ENCODE measurements around the gene TNS1. TPM values are rescaled to one million over a fixed set of nuclear protein-coding genes. Genes with fewer than 3 reads are reported as not detected.

Gene TNS1
- total and polyA plus RNA-seq, 9 of the 15 experiments (the other 6 are each of a cell fraction or from before 2014, with no cell fraction given): 0.13 to 2.7 (median 0.77) TPM

DNA sequence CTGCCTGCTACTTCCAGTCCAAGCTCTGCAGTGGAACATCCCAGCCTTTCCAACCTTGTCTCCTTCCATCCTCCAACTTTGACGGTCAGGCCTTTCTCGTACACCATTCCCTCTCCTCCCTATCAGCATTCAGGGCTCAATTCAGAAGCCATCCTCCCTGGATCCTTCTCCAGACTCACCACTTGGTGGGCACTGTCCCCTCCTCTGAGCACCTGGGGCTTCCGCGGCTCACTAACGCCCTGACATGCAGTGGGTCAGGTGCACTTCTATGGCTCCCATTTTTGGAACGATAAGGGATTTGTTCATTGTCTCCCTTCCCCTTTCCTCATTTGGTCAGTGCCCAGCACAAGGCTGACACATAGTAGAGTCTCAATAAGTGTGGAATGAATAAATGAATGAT is 56.7 kb downstream of the TNS1 start:
- Histone ChIP-seq H3K27me3 (ENCODE audit: control insufficient read depth in 2 of 2, insufficient read depth in 2 of 2, low read length in 2 of 2) (peaks cover 0 to 30% of the 10 kb centered on the region in 2 experiments; a peak in 3 of 5 replicates), H3K9ac (ENCODE audit: insufficient read depth in 1 of 2, low read depth in 2 of 2, low read length in 2 of 2) (no peak overlapping the region), H3K27ac (ENCODE audit: extremely low read depth, low read depth, low read length) (no peak overlapping the region), H2AFZ (ENCODE audit: low read depth, low read length) (no peak overlapping the region), H3K9me3 (replicated peaks; ENCODE audit: control insufficient read depth, insufficient read depth, low read depth, low read length) (no peaks in the 10 kb centered on the region), H3K4me3 (no peak overlapping the region), H3K9me1 (ENCODE audit: control insufficient read depth, insufficient read depth, low read length) (no peaks in the 10 kb centered on the region), H3K79me2 (ENCODE audit: control insufficient read depth, insufficient read depth, low read length) (no peaks in the 10 kb centered on the region), H3K4me1 (replicated peaks in 1 of 2; ENCODE audit: control insufficient read depth in 2 of 2, insufficient read depth in 2 of 2, low read length in 2 of 2) (peaks cover 2 to 7% of the 10 kb centered on the region in 2 experiments; a peak in 3 of 5 replicates), H3K36me3 (ENCODE audit: control insufficient read depth, insufficient read depth, low read length) (no peaks in the 10 kb centered on the region), H3K4me2 (ENCODE audit: insufficient read depth, low read length) (no peak overlapping the region), H4K20me1 (replicated peaks; ENCODE audit: control insufficient read depth, insufficient read depth, low read length) (no peaks in the 10 kb centered on the region)
- POLR2A ChIA-PET: no interaction called here
- DNase-seq (ENCODE audit: extremely low read depth in 1 of 4, low spot score in 3 of 4) (no peak), ATAC-seq (no peak), FAIRE-seq (no peak)
- WGBS (ENCODE audit: insufficient coverage, low coverage, missing lambda C conversion rate): 5% methylated on average over 4 of the region's 6 CpGs
- CTCF ChIA-PET (ENCODE audit: low intra/inter-chr PET ratio): no interaction called here
- intact Hi-C loops (cut with micrococcal nuclease): no loop called here
- BruUV-seq (replicated peaks): no TSS peak
- no peak for TF ChIP-seq ZNF24 (IDR thresholded peaks at IDR 0.05)
- TF ChIP-seq C11orf30 (IDR thresholded peaks at IDR 0.05; ENCODE audit: low read depth): no peak
- TF ChIP-seq ESRRA (IDR thresholded peaks at IDR 0.05; ENCODE audit: borderline replicate concordance, low read depth): no peak
- TF ChIP-seq ZNF586 (CRISPR knock-in tag; conservative IDR thresholded peaks at IDR 0.05): no peak
- no peak for TF ChIP-seq ZNF830 (CRISPR knock-in tag; IDR thresholded peaks at IDR 0.05)
- TF ChIP-seq, protein P1, sequence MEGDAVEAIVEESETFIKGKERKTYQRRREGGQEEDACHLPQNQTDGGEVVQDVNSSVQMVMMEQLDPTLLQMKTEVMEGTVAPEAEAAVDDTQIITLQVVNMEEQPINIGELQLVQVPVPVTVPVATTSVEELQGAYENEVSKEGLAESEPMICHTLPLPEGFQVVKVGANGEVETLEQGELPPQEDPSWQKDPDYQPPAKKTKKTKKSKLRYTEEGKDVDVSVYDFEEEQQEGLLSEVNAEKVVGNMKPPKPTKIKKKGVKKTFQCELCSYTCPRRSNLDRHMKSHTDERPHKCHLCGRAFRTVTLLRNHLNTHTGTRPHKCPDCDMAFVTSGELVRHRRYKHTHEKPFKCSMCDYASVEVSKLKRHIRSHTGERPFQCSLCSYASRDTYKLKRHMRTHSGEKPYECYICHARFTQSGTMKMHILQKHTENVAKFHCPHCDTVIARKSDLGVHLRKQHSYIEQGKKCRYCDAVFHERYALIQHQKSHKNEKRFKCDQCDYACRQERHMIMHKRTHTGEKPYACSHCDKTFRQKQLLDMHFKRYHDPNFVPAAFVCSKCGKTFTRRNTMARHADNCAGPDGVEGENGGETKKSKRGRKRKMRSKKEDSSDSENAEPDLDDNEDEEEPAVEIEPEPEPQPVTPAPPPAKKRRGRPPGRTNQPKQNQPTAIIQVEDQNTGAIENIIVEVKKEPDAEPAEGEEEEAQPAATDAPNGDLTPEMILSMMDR (IDR thresholded peaks at IDR 0.05 in 2 of 3, conservative IDR thresholded peaks at IDR 0.05 in 1 of 3; ENCODE audit: insufficient read depth in 2 of 3, low read depth in 1 of 3, low read length in 3 of 3): no peak
- TF ChIP-seq HDAC6 (IDR thresholded peaks at IDR 0.05; ENCODE audit: low read depth, low read length): no peak
- TF ChIP-seq ZNF79 (CRISPR knock-in tag; IDR thresholded peaks at IDR 0.05; ENCODE audit: low read depth): no peak
- TF ChIP-seq, protein P2, sequence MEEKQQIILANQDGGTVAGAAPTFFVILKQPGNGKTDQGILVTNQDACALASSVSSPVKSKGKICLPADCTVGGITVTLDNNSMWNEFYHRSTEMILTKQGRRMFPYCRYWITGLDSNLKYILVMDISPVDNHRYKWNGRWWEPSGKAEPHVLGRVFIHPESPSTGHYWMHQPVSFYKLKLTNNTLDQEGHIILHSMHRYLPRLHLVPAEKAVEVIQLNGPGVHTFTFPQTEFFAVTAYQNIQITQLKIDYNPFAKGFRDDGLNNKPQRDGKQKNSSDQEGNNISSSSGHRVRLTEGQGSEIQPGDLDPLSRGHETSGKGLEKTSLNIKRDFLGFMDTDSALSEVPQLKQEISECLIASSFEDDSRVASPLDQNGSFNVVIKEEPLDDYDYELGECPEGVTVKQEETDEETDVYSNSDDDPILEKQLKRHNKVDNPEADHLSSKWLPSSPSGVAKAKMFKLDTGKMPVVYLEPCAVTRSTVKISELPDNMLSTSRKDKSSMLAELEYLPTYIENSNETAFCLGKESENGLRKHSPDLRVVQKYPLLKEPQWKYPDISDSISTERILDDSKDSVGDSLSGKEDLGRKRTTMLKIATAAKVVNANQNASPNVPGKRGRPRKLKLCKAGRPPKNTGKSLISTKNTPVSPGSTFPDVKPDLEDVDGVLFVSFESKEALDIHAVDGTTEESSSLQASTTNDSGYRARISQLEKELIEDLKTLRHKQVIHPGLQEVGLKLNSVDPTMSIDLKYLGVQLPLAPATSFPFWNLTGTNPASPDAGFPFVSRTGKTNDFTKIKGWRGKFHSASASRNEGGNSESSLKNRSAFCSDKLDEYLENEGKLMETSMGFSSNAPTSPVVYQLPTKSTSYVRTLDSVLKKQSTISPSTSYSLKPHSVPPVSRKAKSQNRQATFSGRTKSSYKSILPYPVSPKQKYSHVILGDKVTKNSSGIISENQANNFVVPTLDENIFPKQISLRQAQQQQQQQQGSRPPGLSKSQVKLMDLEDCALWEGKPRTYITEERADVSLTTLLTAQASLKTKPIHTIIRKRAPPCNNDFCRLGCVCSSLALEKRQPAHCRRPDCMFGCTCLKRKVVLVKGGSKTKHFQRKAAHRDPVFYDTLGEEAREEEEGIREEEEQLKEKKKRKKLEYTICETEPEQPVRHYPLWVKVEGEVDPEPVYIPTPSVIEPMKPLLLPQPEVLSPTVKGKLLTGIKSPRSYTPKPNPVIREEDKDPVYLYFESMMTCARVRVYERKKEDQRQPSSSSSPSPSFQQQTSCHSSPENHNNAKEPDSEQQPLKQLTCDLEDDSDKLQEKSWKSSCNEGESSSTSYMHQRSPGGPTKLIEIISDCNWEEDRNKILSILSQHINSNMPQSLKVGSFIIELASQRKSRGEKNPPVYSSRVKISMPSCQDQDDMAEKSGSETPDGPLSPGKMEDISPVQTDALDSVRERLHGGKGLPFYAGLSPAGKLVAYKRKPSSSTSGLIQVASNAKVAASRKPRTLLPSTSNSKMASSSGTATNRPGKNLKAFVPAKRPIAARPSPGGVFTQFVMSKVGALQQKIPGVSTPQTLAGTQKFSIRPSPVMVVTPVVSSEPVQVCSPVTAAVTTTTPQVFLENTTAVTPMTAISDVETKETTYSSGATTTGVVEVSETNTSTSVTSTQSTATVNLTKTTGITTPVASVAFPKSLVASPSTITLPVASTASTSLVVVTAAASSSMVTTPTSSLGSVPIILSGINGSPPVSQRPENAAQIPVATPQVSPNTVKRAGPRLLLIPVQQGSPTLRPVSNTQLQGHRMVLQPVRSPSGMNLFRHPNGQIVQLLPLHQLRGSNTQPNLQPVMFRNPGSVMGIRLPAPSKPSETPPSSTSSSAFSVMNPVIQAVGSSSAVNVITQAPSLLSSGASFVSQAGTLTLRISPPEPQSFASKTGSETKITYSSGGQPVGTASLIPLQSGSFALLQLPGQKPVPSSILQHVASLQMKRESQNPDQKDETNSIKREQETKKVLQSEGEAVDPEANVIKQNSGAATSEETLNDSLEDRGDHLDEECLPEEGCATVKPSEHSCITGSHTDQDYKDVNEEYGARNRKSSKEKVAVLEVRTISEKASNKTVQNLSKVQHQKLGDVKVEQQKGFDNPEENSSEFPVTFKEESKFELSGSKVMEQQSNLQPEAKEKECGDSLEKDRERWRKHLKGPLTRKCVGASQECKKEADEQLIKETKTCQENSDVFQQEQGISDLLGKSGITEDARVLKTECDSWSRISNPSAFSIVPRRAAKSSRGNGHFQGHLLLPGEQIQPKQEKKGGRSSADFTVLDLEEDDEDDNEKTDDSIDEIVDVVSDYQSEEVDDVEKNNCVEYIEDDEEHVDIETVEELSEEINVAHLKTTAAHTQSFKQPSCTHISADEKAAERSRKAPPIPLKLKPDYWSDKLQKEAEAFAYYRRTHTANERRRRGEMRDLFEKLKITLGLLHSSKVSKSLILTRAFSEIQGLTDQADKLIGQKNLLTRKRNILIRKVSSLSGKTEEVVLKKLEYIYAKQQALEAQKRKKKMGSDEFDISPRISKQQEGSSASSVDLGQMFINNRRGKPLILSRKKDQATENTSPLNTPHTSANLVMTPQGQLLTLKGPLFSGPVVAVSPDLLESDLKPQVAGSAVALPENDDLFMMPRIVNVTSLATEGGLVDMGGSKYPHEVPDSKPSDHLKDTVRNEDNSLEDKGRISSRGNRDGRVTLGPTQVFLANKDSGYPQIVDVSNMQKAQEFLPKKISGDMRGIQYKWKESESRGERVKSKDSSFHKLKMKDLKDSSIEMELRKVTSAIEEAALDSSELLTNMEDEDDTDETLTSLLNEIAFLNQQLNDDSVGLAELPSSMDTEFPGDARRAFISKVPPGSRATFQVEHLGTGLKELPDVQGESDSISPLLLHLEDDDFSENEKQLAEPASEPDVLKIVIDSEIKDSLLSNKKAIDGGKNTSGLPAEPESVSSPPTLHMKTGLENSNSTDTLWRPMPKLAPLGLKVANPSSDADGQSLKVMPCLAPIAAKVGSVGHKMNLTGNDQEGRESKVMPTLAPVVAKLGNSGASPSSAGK (IDR thresholded peaks at IDR 0.05): no peak
- TF ChIP-seq TARDBP (IDR thresholded peaks at IDR 0.05): no peak
- in situ Hi-C loops (cut with MboI): no loop called here

Data from K562 (cell line).